Measurements from ENCODE around the gene AP4B1.

AP4B1 gene

DNA sequence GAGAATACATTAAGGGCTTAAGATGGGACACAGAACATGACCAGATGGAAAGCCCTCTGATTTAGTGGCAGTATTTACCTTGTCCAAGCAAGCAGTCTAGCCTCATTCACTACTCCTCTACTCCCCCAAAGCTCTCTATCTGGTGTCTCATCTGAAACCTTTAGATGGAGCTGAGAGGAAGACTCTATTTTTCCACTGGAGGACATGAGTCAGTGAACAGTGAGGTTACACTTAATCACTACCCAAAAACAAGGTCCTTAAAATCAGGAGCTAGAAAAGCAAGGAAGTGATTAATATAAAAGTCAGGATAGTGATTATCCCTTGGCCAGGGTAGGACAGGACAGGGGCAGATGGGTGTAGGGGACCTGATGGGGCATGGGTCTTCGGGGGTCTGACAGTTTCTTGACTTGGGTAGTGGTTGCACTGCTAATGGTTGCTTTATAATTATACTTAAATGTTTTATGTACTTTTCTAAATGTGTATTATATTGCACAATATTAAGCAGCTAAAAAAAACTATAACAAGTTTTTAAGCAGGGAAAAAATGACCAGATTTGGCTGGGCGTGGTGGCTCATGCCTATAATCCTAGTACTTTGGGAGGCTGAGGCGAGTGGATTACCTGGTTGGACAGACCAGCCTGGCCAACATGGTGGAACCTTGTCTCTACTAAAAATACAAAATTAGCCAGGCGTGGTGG is 36.1 kb downstream of the AP4B1 start:
- no peak for TF ChIP-seq EZH2 (optimal IDR thresholded peaks at IDR 0.05; ENCODE audit: low read depth, low read length)
- no peak for TF ChIP-seq EZH2phosphoT487 (IDR thresholded peaks at IDR 0.05; ENCODE audit: low read length)
- TF ChIP-seq, protein P1, sequence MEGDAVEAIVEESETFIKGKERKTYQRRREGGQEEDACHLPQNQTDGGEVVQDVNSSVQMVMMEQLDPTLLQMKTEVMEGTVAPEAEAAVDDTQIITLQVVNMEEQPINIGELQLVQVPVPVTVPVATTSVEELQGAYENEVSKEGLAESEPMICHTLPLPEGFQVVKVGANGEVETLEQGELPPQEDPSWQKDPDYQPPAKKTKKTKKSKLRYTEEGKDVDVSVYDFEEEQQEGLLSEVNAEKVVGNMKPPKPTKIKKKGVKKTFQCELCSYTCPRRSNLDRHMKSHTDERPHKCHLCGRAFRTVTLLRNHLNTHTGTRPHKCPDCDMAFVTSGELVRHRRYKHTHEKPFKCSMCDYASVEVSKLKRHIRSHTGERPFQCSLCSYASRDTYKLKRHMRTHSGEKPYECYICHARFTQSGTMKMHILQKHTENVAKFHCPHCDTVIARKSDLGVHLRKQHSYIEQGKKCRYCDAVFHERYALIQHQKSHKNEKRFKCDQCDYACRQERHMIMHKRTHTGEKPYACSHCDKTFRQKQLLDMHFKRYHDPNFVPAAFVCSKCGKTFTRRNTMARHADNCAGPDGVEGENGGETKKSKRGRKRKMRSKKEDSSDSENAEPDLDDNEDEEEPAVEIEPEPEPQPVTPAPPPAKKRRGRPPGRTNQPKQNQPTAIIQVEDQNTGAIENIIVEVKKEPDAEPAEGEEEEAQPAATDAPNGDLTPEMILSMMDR (IDR thresholded peaks at IDR 0.05; ENCODE audit: low read length) = no peak
- Histone ChIP-seq H4K20me1 (ENCODE audit: insufficient read depth, low read length) (no peaks in the 10 kb centered on the region), H3K9me2 (replicated peaks; ENCODE audit: insufficient read depth, low read length) (no peaks in the 10 kb centered on the region), H3K79me2 (ENCODE audit: low read length) (no peaks in the 10 kb centered on the region), H3K9me3 (replicated peaks; ENCODE audit: insufficient read depth, low read length) (no peaks in the 10 kb centered on the region), H2AFZ (ENCODE audit: low read length) (no peak overlapping the region), H3K27ac (ENCODE audit: low read length) (no peak overlapping the region), H3K4me3 (ENCODE audit: low read length) (no peak overlapping the region), H3F3A (ENCODE audit: insufficient read depth, low read length) (no peaks in the 10 kb centered on the region; the same call in 1 of the 2 replicates), H3K9ac (ENCODE audit: low read length) (no peak overlapping the region), H3K36me3 (replicated peaks; ENCODE audit: insufficient read depth, low read length) (no peaks in the 10 kb centered on the region), H3K4me1 (ENCODE audit: low read length) (peaks cover 14% of the 10 kb centered on the region), H3K4me2 (ENCODE audit: low read depth, low read length) (no peak overlapping the region), H3K27me3 (replicated peaks; ENCODE audit: insufficient read depth, low read length) (no peaks in the 10 kb centered on the region)
- no peak for DNase-seq

DNA sequence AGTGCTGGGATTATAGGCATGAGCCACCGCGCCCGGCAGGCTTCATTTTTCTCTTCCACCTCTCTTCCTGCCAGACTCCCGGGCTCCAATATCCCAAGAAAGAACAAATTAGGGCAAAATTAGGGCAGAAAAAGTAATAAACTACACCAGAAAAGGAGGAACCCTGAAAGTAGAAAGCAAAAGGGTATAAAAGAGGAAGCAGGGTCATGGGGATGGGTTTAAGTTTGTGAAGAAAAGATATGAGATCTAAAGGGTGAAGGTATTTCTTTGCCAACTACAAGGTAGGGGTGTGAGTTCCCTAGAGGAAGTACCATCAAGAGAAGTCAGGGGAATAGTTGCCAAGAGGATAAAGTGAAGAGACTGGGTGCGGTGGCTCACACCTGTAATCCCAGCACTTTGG is 43.0 kb downstream of the AP4B1 start:
- H3K9me3 ChIP-seq (replicated peaks; ENCODE audit: insufficient read depth, low read length) = no peaks in the 10 kb centered on the region
- H3K9me2 ChIP-seq (replicated peaks; ENCODE audit: insufficient read depth, low read length) = no peaks in the 10 kb centered on the region
- H3K4me3 ChIP-seq (ENCODE audit: low read length) = no peak overlapping the region
- H3F3A ChIP-seq (ENCODE audit: insufficient read depth, low read length) = peaks cover 17% of the 10 kb centered on the region
- H3K27me3 ChIP-seq (replicated peaks; ENCODE audit: insufficient read depth, low read length) = no peaks in the 10 kb centered on the region
- no peaks in the 10 kb centered on the region for H3K79me2 ChIP-seq (ENCODE audit: low read length)
- peaks cover 14% of the 10 kb centered on the region for H3K4me1 ChIP-seq (ENCODE audit: low read length)
- H3K4me2 ChIP-seq (ENCODE audit: low read depth, low read length) = no peak overlapping the region
- no peak for DNase-seq
- H4K20me1 ChIP-seq (ENCODE audit: insufficient read depth, low read length) = no peaks in the 10 kb centered on the region
- no peak overlapping the region for H3K9ac ChIP-seq (ENCODE audit: low read length)
- no peak overlapping the region for H3K27ac ChIP-seq (ENCODE audit: low read length)
- no peaks in the 10 kb centered on the region for H3K36me3 ChIP-seq (replicated peaks; ENCODE audit: insufficient read depth, low read length)
- no peak overlapping the region for H2AFZ ChIP-seq (ENCODE audit: low read length)
- TF ChIP-seq EZH2 (optimal IDR thresholded peaks at IDR 0.05; ENCODE audit: low read depth, low read length) (no peak), EZH2phosphoT487 (IDR thresholded peaks at IDR 0.05; ENCODE audit: low read length) (no peak)
- TF ChIP-seq, protein P1 (IDR thresholded peaks at IDR 0.05; ENCODE audit: low read length) = no peak

DNA sequence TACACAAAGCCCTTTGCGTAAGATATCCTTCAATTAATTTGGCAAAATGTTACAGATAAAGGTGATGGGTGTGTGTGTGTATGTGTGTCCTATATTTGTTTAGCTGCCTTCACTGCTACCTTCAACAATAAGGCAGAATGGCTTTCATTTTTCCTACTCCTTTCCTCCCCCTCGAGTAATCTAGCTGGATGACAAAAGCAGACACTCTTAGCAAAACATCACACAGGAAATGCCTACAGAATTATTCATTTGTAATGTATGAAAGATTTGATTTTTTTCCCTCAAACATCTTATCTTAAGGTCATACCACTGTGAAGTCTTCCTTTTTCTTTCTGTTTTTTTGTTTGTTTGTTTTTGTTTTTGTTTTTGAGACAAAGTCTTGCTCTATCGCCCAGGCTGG is 43.7 kb downstream of the AP4B1 start:
- no peak for DNase-seq
- Histone ChIP-seq H3K27ac (ENCODE audit: low read length) (no peak overlapping the region), H3K9me2 (replicated peaks; ENCODE audit: insufficient read depth, low read length) (no peaks in the 10 kb centered on the region), H3K4me2 (ENCODE audit: low read depth, low read length) (no peak overlapping the region), H4K20me1 (ENCODE audit: insufficient read depth, low read length) (no peaks in the 10 kb centered on the region), H3K36me3 (replicated peaks; ENCODE audit: insufficient read depth, low read length) (no peaks in the 10 kb centered on the region), H3K9me3 (replicated peaks; ENCODE audit: insufficient read depth, low read length) (no peaks in the 10 kb centered on the region), H3K4me3 (ENCODE audit: low read length) (no peak overlapping the region), H3K4me1 (ENCODE audit: low read length) (peaks cover 14% of the 10 kb centered on the region), H2AFZ (ENCODE audit: low read length) (no peak overlapping the region), H3K79me2 (ENCODE audit: low read length) (no peaks in the 10 kb centered on the region), H3F3A (ENCODE audit: insufficient read depth, low read length) (peaks cover 17% of the 10 kb centered on the region), H3K9ac (ENCODE audit: low read length) (no peak overlapping the region), H3K27me3 (replicated peaks; ENCODE audit: insufficient read depth, low read length) (no peaks in the 10 kb centered on the region)
- TF ChIP-seq EZH2phosphoT487 (IDR thresholded peaks at IDR 0.05; ENCODE audit: low read length) = no peak
- no peak for TF ChIP-seq EZH2 (optimal IDR thresholded peaks at IDR 0.05; ENCODE audit: low read depth, low read length)
- TF ChIP-seq, protein P1 (IDR thresholded peaks at IDR 0.05; ENCODE audit: low read length) = no peak
